ENCODE results near the gene TEX30.

Gene TEX30

GRCh38 chr13:102768909-102769308, 4.7 kb downstream of the TEX30 start:
- no peaks in the 10 kb centered on the region for H3F3A ChIP-seq (ENCODE audit: insufficient read depth)
- H3K9ac ChIP-seq (ENCODE audit: low read length): no peak overlapping the region
- no peaks in the 10 kb centered on the region for H3K9me2 ChIP-seq (replicated peaks; ENCODE audit: insufficient read depth, low read length)
- no peaks in the 10 kb centered on the region for H4K20me1 ChIP-seq (ENCODE audit: low read depth, low read length)
- TF ChIP-seq EZH2phosphoT487 (conservative IDR thresholded peaks at IDR 0.05; ENCODE audit: low read length) (no peak), CTCF (IDR thresholded peaks at IDR 0.05; ENCODE audit: insufficient read depth, low read length, poor library complexity, severe bottlenecking) (no peak)
- H3K27me3 ChIP-seq (ENCODE audit: low read length): no peaks in the 10 kb centered on the region
- H2AFZ ChIP-seq (ENCODE audit: low read depth, low read length, severe bottlenecking): no peak overlapping the region
- H3K4me3 ChIP-seq (ENCODE audit: insufficient read depth, low read length, poor library complexity, severe bottlenecking): no peak overlapping the region
- peaks cover 22% of the 10 kb centered on the region; the same call in 1 of the 2 replicates for H3K36me3 ChIP-seq (ENCODE audit: low read length)
- H3K4me2 ChIP-seq (ENCODE audit: low read depth, low read length, poor library complexity, severe bottlenecking): no peak overlapping the region
- no peaks in the 10 kb centered on the region for H3K9me3 ChIP-seq (ENCODE audit: insufficient read depth, low read length)
- peaks cover 39% of the 10 kb centered on the region for H3K79me2 ChIP-seq (ENCODE audit: insufficient read depth, low read length)
- no peak overlapping the region for H3K27ac ChIP-seq (ENCODE audit: low read depth, low read length)

- Histone ChIP-seq H3K9me3 (ENCODE audit: insufficient read depth, low read length) (no peaks in the 10 kb centered on the region), H3K9me2 (replicated peaks; ENCODE audit: insufficient read depth, low read length) (no peaks in the 10 kb centered on the region), H3K79me2 (ENCODE audit: insufficient read depth, low read length) (no peaks in the 10 kb centered on the region), H3K27me3 (ENCODE audit: low read length) (no peaks in the 10 kb centered on the region), H3K9ac (ENCODE audit: low read length) (no peak overlapping the region), H3F3A (ENCODE audit: insufficient read depth) (no peaks in the 10 kb centered on the region), H3K4me3 (ENCODE audit: insufficient read depth, low read length, poor library complexity, severe bottlenecking) (no peak overlapping the region), H3K4me2 (ENCODE audit: low read depth, low read length, poor library complexity, severe bottlenecking) (no peak overlapping the region), H3K36me3 (ENCODE audit: low read length) (peaks cover 22% of the 10 kb centered on the region; the same call in 1 of the 2 replicates), H2AFZ (ENCODE audit: low read depth, low read length, severe bottlenecking) (no peak overlapping the region), H3K27ac (ENCODE audit: low read depth, low read length) (no peak overlapping the region), H4K20me1 (ENCODE audit: low read depth, low read length) (no peaks in the 10 kb centered on the region)
- TF ChIP-seq CTCF (IDR thresholded peaks at IDR 0.05; ENCODE audit: insufficient read depth, low read length, poor library complexity, severe bottlenecking): no peak
Measured at GRCh38 chr13:102763741-102764140, 9.8 kb downstream of the TEX30 start.

- H3K9ac ChIP-seq (ENCODE audit: low read length): no peak overlapping the region
- no peak for TF ChIP-seq CTCF (IDR thresholded peaks at IDR 0.05; ENCODE audit: insufficient read depth, low read length, poor library complexity, severe bottlenecking)
- no peak for TF ChIP-seq EZH2phosphoT487 (conservative IDR thresholded peaks at IDR 0.05; ENCODE audit: low read length)
- no peaks in the 10 kb centered on the region for H3K9me2 ChIP-seq (replicated peaks; ENCODE audit: insufficient read depth, low read length)
Measured at GRCh38 chr13:102761071-102761470, 12.5 kb downstream of the TEX30 start.

More at GRCh38 chr13:102761071-102761470, 12.5 kb downstream of the TEX30 start:
- no peaks in the 10 kb centered on the region for H3K79me2 ChIP-seq (ENCODE audit: insufficient read depth, low read length)
- no peaks in the 10 kb centered on the region for H4K20me1 ChIP-seq (ENCODE audit: low read depth, low read length)
- H3K4me2 ChIP-seq (ENCODE audit: low read depth, low read length, poor library complexity, severe bottlenecking): no peak overlapping the region
- no peaks in the 10 kb centered on the region for H3K9me3 ChIP-seq (ENCODE audit: insufficient read depth, low read length)
- no peaks in the 10 kb centered on the region for H3F3A ChIP-seq (ENCODE audit: insufficient read depth)
- H3K36me3 ChIP-seq (ENCODE audit: low read length): peaks cover 4% of the 10 kb centered on the region; the same call in 1 of the 2 replicates
- no peak overlapping the region for H3K4me3 ChIP-seq (ENCODE audit: insufficient read depth, low read length, poor library complexity, severe bottlenecking)
- H3K27ac ChIP-seq (ENCODE audit: low read depth, low read length): no peak overlapping the region
- H3K27me3 ChIP-seq (ENCODE audit: low read length): no peaks in the 10 kb centered on the region
- no peak overlapping the region for H2AFZ ChIP-seq (ENCODE audit: low read depth, low read length, severe bottlenecking)

Data from SU-DHL-6 (cell line).